GM23338 (cell line): ENCODE measurements around the gene ME3. TPM values are rescaled to one million over a fixed set of nuclear protein-coding genes. Genes with fewer than 3 reads are reported as not detected.

ENCODE experiments used
- ATAC-seq: fragments of 200-7000 bp; cut with Tn5 transposase; 3 replicates; pipeline ENCODE4 v1.9.1; 2020
- DNase-seq: peaks from one replicate; pipeline ENCODE4 v3.0.0-alpha.2; 2015; ENCODE audit warnings: low spot score
- H2AFZ ChIP-seq: fragments of 200-600 bp; sonication (generic); 2 replicates; pipeline ENCODE4 v1.8.0; 2016; ENCODE audit warnings: antibody characterized with exemption, mild to moderate bottlenecking, moderate library complexity
- H3F3A ChIP-seq: fragments of 200-600 bp; sonication (generic); replicated peaks from 2 replicates; pipeline ENCODE4 v1.8.0; 2017; ENCODE audit warnings: antibody characterized with exemption, mixed run types, low read depth
- H3K27ac ChIP-seq: fragments of 200-600 bp; sonication (generic); 2 replicates; pipeline ENCODE4 v1.6.1; 2016; ENCODE audit warnings: low read depth
- H3K27me3 ChIP-seq: fragments of 200-600 bp; sonication (generic); 2 replicates; pipeline ENCODE4 v1.8.0; 2016; ENCODE audit warnings: mild to moderate bottlenecking, mixed run types, moderate library complexity; ENCODE audit not compliant: insufficient read depth
- H3K36me3 ChIP-seq: fragments of 200-600 bp; sonication (generic); 2 replicates; pipeline ENCODE4 v1.8.0; 2016; ENCODE audit warnings: mild to moderate bottlenecking; ENCODE audit not compliant: insufficient read depth
- H3K4me1 ChIP-seq: fragments of 200-600 bp; sonication (generic); 2 replicates; pipeline ENCODE4 v1.8.0; 2016; ENCODE audit warnings: mild to moderate bottlenecking, moderate library complexity; ENCODE audit not compliant: insufficient read depth
- H3K4me2 ChIP-seq: fragments of 200-600 bp; sonication (generic); 2 replicates; pipeline ENCODE4 v1.7.1; 2017; ENCODE audit warnings: mixed run types
- H3K4me3 ChIP-seq: fragments of 200-600 bp; sonication (generic); 2 replicates; pipeline ENCODE4 v1.6.1; 2016; ENCODE audit warnings: mixed run types
- H3K79me2 ChIP-seq: fragments of 200-600 bp; sonication (generic); replicated peaks from 2 replicates; pipeline ENCODE4 v1.8.0; 2017; ENCODE audit warnings: mild to moderate bottlenecking; ENCODE audit not compliant: insufficient read depth
- H3K9me2 ChIP-seq: fragments of 200-600 bp; sonication (generic); 2 replicates; pipeline ENCODE4 v1.8.0; 2017; ENCODE audit not compliant: insufficient read depth
- H4K20me1 ChIP-seq: fragments of 200-600 bp; sonication (generic); replicated peaks from 2 replicates; pipeline ENCODE4 v1.8.0; 2017; ENCODE audit warnings: mild to moderate bottlenecking; ENCODE audit not compliant: insufficient read depth
- H3K27ac Mint-ChIP-seq: 2 replicates; pipeline ENCODE4 v1.8.0; 2020; ENCODE audit warnings: inconsistent platforms, mild to moderate bottlenecking, moderate library complexity, mixed read lengths
- H3K27me3 Mint-ChIP-seq: 3 replicates; pipeline ENCODE4 v1.8.0; 2022; ENCODE audit warnings: low read depth, mild to moderate bottlenecking, moderate library complexity, mixed read lengths, inconsistent platforms; ENCODE audit not compliant: insufficient read depth, poor library complexity
- H3K36me3 Mint-ChIP-seq: 3 replicates; pipeline ENCODE4 v1.8.0; 2021; ENCODE audit warnings: low read depth, mild to moderate bottlenecking, inconsistent platforms, moderate library complexity, mixed read lengths
- H3K4me1 Mint-ChIP-seq: 3 replicates; pipeline ENCODE4 v1.8.0; 2020; ENCODE audit warnings: mild to moderate bottlenecking, inconsistent platforms, mixed read lengths
- H3K4me3 Mint-ChIP-seq: 3 replicates; pipeline ENCODE4 v1.8.0; 2021; ENCODE audit warnings: moderate library complexity, mild to moderate bottlenecking, inconsistent platforms, mixed read lengths
- H3K9me3 Mint-ChIP-seq: 3 replicates; pipeline ENCODE4 v1.8.0; 2020; ENCODE audit warnings: moderate library complexity, mild to moderate bottlenecking, inconsistent platforms, mixed read lengths
- CREB1 ChIP-seq: fragments of 250-450 bp; sonication (Bioruptor Pico); IDR thresholded peaks from 2 replicates; pipeline ENCODE4 v1.5.0; 2020; ENCODE audit warnings: low read depth, mild to moderate bottlenecking, moderate library complexity
- CTCF ChIP-seq, 2 experiments: fragments of 200-600 bp in 1 of 2; sonication (generic) in 1 of 2; conservative IDR thresholded peaks; 2 replicates each; pipeline versions ENCODE4 v1.5.1 to v1.6.1; 2016 to 2017; ENCODE audit warnings: antibody characterized with exemption in 2 of 2, low read depth in 2 of 2, mild to moderate bottlenecking in 2 of 2, moderate library complexity in 1 of 2
- ETS1 ChIP-seq: IDR thresholded peaks from 2 replicates; pipeline ENCODE4 v1.6.1; 2016; ENCODE audit warnings: antibody characterized with exemption
- EZH2 ChIP-seq: fragments of 200-600 bp; sonication (generic); IDR thresholded peaks from one replicate; pipeline ENCODE4 v1.8.0; 2017; ENCODE audit warnings: antibody characterized with exemption, mild to moderate bottlenecking, low read depth; ENCODE audit not compliant: unreplicated experiment
- EZH2phosphoT487 ChIP-seq: fragments of 200-600 bp; sonication (generic); IDR thresholded peaks from one replicate; pipeline ENCODE4 v1.8.1; 2018; ENCODE audit warnings: antibody characterized with exemption; ENCODE audit not compliant: unreplicated experiment
- JUNB ChIP-seq: IDR thresholded peaks from one replicate; pipeline ENCODE4 v1.6.1; 2016; ENCODE audit warnings: antibody characterized with exemption; ENCODE audit not compliant: unreplicated experiment
- NANOG ChIP-seq: IDR thresholded peaks from 2 replicates; pipeline ENCODE4 v1.6.1; 2016; ENCODE audit warnings: antibody characterized with exemption, borderline replicate concordance
- REST ChIP-seq: IDR thresholded peaks from one replicate; pipeline ENCODE4 v1.6.1; 2018; ENCODE audit warnings: antibody characterized with exemption; ENCODE audit not compliant: unreplicated experiment
- ZNF331 ChIP-seq: fragments of 250-450 bp; sonication (Bioruptor Pico); IDR thresholded peaks from 2 replicates; pipeline ENCODE4 v1.5.0; 2020; ENCODE audit warnings: low read depth, mild to moderate bottlenecking, moderate library complexity
- ZNF462 ChIP-seq: fragments of 250-450 bp; sonication (Bioruptor Pico); IDR thresholded peaks from 2 replicates; pipeline ENCODE4 v1.5.0; 2020; ENCODE audit warnings: mild to moderate bottlenecking, moderate library complexity
- polyA plus RNA-seq: library from polyadenylated mRNA; unstranded; fragments of >200 nt; fragmentation: Nextera tagmentation; extraction: Ambion mirVana; gene quantifications from 2 replicates; pipeline ENCODE4 v1.2.1, GENCODE V29; 2016
- total RNA-seq: library from RNA; depleted of rRNA; stranded (reverse); fragments of >200 nt; shearing (Covaris generic); gene quantifications from 2 replicates; pipeline ENCODE4 v1.2.3, GENCODE V29; 2014

Gene ME3
- total and polyA plus RNA-seq, 2 experiments from 2014 or later: 1.3 to 4.0 TPM

- ATAC-seq: no peak
- Mint-ChIP-seq H3K27me3 (no peaks in the 10 kb centered on the region), H3K4me3 (no peak overlapping the region)
Measured at GRCh38 chr11:86483610-86483939, 188.8 kb downstream of the ME3 start.

More at GRCh38 chr11:86483610-86483939, 188.8 kb downstream of the ME3 start:
- Mint-ChIP-seq H3K27ac (no peak overlapping the region), H3K9me3 (no peaks in the 10 kb centered on the region), H3K4me1 (no peaks in the 10 kb centered on the region), H3K36me3 (no peaks in the 10 kb centered on the region)
- Histone ChIP-seq H3K4me3 (no peak overlapping the region), H3F3A (no peaks in the 10 kb centered on the region), H4K20me1 (no peaks in the 10 kb centered on the region), H3K4me1 (peaks cover 2% of the 10 kb centered on the region; the same call in 1 of the 2 replicates), H3K27ac (no peak overlapping the region), H3K79me2 (no peaks in the 10 kb centered on the region), H2AFZ (no peak overlapping the region), H3K27me3 (no peaks in the 10 kb centered on the region), H3K9me2 (0 out of 2 replicates have a peak, but pooled peaks cover 3% of the 10 kb centered on the region), H3K36me3 (no peaks in the 10 kb centered on the region), H3K4me2 (no peak overlapping the region)
- no peak for DNase-seq
- TF ChIP-seq ZNF462 (CRISPR knock-in tag) (no peak), ETS1 (no peak), NANOG (no peak), EZH2phosphoT487 (no peak), CREB1 (CRISPR knock-in tag) (no peak), ZNF331 (CRISPR knock-in tag) (no peak), REST (no peak), EZH2 (no peak), CTCF (conservative IDR thresholded peaks at IDR 0.05; ENCODE audit: low read depth in 2 of 2) (no peak), JUNB (no peak)
